ENCODE data around the gene KLHDC7A.

DNA sequence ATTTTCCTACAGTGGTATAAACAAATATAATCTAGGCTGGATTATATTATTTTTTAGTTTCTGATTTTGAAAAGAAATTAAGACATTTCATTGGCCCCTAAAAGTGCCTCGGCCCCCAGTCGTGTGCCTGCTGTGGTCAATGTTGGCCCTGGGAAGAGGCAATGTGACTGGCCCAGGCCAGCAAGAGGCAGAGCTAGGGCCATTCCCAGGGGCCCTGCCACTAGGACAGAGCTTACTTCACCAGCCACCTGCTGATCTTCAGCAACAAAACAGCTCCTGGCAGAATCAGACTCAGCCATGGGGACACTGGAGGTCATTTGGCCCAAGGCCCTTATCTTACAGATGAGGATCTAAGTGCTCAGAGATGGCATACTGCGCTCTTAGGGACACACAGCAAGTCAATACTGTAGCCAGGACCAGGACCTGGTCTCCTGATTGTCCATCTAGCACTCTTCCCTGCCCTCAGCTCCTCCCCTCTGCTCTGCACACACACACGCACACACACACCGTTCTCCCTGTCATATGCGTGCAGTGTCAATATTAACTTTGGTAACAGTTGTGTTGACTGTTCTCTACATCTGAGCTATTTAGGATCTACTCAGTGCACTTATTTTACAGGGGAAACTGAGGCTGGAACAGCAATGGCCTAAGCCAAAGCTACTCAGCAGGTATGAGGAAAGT lies 16.6 kb upstream of the KLHDC7A start:
- TF ChIP-seq, protein P1, sequence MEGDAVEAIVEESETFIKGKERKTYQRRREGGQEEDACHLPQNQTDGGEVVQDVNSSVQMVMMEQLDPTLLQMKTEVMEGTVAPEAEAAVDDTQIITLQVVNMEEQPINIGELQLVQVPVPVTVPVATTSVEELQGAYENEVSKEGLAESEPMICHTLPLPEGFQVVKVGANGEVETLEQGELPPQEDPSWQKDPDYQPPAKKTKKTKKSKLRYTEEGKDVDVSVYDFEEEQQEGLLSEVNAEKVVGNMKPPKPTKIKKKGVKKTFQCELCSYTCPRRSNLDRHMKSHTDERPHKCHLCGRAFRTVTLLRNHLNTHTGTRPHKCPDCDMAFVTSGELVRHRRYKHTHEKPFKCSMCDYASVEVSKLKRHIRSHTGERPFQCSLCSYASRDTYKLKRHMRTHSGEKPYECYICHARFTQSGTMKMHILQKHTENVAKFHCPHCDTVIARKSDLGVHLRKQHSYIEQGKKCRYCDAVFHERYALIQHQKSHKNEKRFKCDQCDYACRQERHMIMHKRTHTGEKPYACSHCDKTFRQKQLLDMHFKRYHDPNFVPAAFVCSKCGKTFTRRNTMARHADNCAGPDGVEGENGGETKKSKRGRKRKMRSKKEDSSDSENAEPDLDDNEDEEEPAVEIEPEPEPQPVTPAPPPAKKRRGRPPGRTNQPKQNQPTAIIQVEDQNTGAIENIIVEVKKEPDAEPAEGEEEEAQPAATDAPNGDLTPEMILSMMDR (IDR thresholded peaks at IDR 0.05; ENCODE audit: poor library complexity, severe bottlenecking) = no peak
- TF ChIP-seq, protein P2, sequence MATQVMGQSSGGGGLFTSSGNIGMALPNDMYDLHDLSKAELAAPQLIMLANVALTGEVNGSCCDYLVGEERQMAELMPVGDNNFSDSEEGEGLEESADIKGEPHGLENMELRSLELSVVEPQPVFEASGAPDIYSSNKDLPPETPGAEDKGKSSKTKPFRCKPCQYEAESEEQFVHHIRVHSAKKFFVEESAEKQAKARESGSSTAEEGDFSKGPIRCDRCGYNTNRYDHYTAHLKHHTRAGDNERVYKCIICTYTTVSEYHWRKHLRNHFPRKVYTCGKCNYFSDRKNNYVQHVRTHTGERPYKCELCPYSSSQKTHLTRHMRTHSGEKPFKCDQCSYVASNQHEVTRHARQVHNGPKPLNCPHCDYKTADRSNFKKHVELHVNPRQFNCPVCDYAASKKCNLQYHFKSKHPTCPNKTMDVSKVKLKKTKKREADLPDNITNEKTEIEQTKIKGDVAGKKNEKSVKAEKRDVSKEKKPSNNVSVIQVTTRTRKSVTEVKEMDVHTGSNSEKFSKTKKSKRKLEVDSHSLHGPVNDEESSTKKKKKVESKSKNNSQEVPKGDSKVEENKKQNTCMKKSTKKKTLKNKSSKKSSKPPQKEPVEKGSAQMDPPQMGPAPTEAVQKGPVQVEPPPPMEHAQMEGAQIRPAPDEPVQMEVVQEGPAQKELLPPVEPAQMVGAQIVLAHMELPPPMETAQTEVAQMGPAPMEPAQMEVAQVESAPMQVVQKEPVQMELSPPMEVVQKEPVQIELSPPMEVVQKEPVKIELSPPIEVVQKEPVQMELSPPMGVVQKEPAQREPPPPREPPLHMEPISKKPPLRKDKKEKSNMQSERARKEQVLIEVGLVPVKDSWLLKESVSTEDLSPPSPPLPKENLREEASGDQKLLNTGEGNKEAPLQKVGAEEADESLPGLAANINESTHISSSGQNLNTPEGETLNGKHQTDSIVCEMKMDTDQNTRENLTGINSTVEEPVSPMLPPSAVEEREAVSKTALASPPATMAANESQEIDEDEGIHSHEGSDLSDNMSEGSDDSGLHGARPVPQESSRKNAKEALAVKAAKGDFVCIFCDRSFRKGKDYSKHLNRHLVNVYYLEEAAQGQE (IDR thresholded peaks at IDR 0.05; ENCODE audit: borderline replicate concordance) = no peak
- TF ChIP-seq POLR2AphosphoS5 (IDR thresholded peaks at IDR 0.05) (no peak), EZH2 (IDR thresholded peaks at IDR 0.05; ENCODE audit: borderline replicate concordance, insufficient read depth, low read length, poor library complexity, severe bottlenecking) (no peak), RAD21 (conservative IDR thresholded peaks at IDR 0.05) (no peak), EP300 (conservative IDR thresholded peaks at IDR 0.05; ENCODE audit: poor library complexity, severe bottlenecking) (no peak)
